Esophagus muscularis mucosa (tissue), 4 donors: ENCODE results near the gene ANKRD11. TPM values are rescaled to one million over a fixed set of nuclear protein-coding genes. Genes with fewer than 3 reads are reported as not detected.
"Not testable (repeated sequence)": the region's sequence is repeated elsewhere in the genome, so short reads cannot be mapped to it uniquely, and the experiment has no call there.

Source experiments
- DNase-seq: peaks from one replicate; pipeline ENCODE4 v3.0.0-alpha.2; 2017; ENCODE audit errors: extremely low spot score
- H3K27ac ChIP-seq, 4 donors: fragments of 200-600 bp; sonication (generic); replicated peaks in 1 of 4; 1 replicate in 3 of 4; 2 replicates in 1 of 4; pipeline ENCODE4 v1.5.1; 2016 to 2019; ENCODE audit warnings: mild to moderate bottlenecking in 1 of 4
- H3K27me3 ChIP-seq, 4 donors: fragments of 200-600 bp; sonication (generic); one replicate each; pipeline versions ENCODE4 v1.5.1 to v1.6.0; 2016 to 2019
- H3K36me3 ChIP-seq, 4 donors: fragments of 200-600 bp; sonication (generic); one replicate each; pipeline ENCODE4 v1.5.1; 2016 to 2019
- H3K4me1 ChIP-seq, 4 donors: fragments of 200-600 bp; sonication (generic); one replicate each; pipeline ENCODE4 v1.5.1; 2016 to 2019
- H3K4me3 ChIP-seq, 4 donors: fragments of 200-600 bp; sonication (generic); 1 replicate in 2 of 4; 2 replicates in 2 of 4; pipeline ENCODE4 v1.5.1; 2016 to 2019; ENCODE audit warnings: mild to moderate bottlenecking in 4 of 4, moderate library complexity in 1 of 4
- H3K9me3 ChIP-seq, 4 donors: fragments of 200-600 bp; sonication (generic); 1 replicate in 3 of 4; 2 replicates in 1 of 4; pipeline ENCODE4 v1.5.1; 2016 to 2019
- EP300 ChIP-seq: sonication (generic); formaldehyde crosslinking; IDR thresholded peaks from one replicate; pipeline ENCODE4 v1.6.1; 2017; ENCODE audit warnings: antibody characterized with exemption
- POLR2A ChIP-seq: fragments of 450-650 bp; IDR thresholded peaks from one replicate; pipeline ENCODE4 v1.6.1; 2017; ENCODE audit warnings: antibody characterized with exemption, moderate library complexity, mild to moderate bottlenecking, low read depth
- POLR2AphosphoS5 ChIP-seq, 2 donors: sonication (generic); formaldehyde crosslinking; IDR thresholded peaks; one replicate each; pipeline ENCODE4 v1.6.1; 2017; ENCODE audit warnings: antibody characterized with exemption in 2 of 2
- WGBS: methylation state at CpG from one replicate; pipeline ENCODE4 v1.1.5; 2018; 5-methylcytosine and 5-hydroxymethylcytosine counted together
- intact Hi-C: fragments of 100-400 bp; cut with DNase I; formaldehyde crosslinking; loops from one replicate; pipeline ENCODE4 v1.15.1; 2023
- total RNA-seq, 4 donors: library from RNA; depleted of rRNA; stranded (reverse); fragments of >200 nt; gene quantifications; one replicate each; pipeline versions ENCODE4 v1.1.0 to v1.2.1, GENCODE V29; 2016
- TF ChIP-seq, protein P1 (sequence below), 3 experiments: fragments of 200-600 bp in 2 of 3; fragments of 450-650 bp in 1 of 3; sonication (generic) in 2 of 3; IDR thresholded peaks; one replicate each; pipeline ENCODE4 v1.5.1; 2017 to 2019; ENCODE audit warnings: antibody characterized with exemption in 3 of 3, mild to moderate bottlenecking in 2 of 3, moderate library complexity in 1 of 3

ANKRD11 gene
- total RNA-seq, 4 donors from 2014 or later, result 60.8 to 119 (median 105) TPM

DNA sequence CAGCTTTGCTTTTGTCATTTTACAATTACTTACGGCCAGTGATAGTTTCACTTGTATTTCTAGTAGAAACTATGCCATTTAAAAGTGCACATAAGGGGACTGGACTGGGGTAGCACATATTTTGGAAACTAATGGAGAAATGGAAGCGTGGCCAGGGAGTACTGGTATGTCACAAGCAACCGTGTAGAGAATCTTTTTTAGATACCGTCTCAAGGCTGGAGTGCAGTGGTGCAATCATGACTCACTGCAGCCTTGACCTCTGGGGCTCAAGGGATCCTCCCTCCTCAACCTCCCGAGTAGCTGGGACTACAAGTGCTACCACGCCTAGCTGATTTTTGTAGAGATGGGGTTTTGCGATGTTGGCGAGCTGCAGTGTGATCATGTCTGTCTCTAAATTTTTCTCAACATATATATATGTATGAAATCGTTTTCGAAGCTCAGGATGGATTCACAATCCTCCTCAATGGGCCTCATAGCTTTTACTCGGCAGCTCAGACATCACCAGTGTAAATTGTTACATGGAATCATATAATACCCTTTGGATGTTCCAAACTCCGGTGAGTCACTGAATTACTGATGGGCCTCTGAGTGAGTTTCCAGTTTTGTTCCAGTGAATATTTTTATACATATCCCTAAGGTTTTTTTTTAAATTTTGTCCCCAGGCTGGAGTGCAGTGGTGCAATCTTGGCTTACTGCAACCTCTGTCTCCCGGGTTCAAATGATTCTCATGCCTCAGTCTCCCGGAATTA lies 221.2 kb downstream of the ANKRD11 start:
- Histone ChIP-seq H3K36me3 (peaks cover 50 to 93% (median 82%) of the 10 kb centered on the region in 4 donors), H3K4me1 (no peaks in the 10 kb centered on the region), H3K4me3 (no peak overlapping the region), H3K9me3 (no peaks in the 10 kb centered on the region), H3K27me3 (no peaks in the 10 kb centered on the region), H3K27ac (peak overlapping the region; percentile 12 to 68 (median 30))
- intact Hi-C loops, result no loop called here
- DNase-seq, result no peak
- TF ChIP-seq POLR2A (no peak), EP300 (no peak), POLR2AphosphoS5 (IDR thresholded peaks at IDR 0.05) (no peak)
- TF ChIP-seq, protein P1, sequence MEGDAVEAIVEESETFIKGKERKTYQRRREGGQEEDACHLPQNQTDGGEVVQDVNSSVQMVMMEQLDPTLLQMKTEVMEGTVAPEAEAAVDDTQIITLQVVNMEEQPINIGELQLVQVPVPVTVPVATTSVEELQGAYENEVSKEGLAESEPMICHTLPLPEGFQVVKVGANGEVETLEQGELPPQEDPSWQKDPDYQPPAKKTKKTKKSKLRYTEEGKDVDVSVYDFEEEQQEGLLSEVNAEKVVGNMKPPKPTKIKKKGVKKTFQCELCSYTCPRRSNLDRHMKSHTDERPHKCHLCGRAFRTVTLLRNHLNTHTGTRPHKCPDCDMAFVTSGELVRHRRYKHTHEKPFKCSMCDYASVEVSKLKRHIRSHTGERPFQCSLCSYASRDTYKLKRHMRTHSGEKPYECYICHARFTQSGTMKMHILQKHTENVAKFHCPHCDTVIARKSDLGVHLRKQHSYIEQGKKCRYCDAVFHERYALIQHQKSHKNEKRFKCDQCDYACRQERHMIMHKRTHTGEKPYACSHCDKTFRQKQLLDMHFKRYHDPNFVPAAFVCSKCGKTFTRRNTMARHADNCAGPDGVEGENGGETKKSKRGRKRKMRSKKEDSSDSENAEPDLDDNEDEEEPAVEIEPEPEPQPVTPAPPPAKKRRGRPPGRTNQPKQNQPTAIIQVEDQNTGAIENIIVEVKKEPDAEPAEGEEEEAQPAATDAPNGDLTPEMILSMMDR (IDR thresholded peaks at IDR 0.05), result no peak
- WGBS, result 89% methylated on average over 14 of the region's 14 CpGs

DNA sequence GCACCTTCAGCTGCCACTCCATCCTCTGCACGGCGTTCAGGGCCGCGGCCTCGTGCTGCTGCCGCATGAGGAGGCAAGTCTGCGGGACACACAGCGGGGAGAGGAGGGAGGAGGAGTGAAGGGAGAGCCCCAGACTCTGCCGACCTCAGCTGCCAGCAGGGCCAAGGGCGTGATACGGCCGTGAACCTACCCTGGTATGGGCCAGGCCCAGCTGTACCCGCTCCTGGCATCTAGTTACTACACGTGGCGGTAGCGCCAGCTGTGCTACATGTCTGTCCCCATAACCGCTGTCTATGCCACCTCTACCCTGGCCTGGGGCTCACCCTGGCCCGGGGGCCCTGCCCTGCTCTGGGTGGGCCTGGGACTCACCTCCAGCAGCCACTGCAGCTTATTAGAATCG lies 221.8 kb downstream of the ANKRD11 start:
- Histone ChIP-seq H3K4me1 (no peaks in the 10 kb centered on the region), H3K36me3 (peaks cover 44 to 88% (median 76%) of the 10 kb centered on the region in 4 donors), H3K4me3 (no peak overlapping the region), H3K27ac (peak overlapping the region; percentile 12 to 68 (median 30)), H3K9me3 (no peaks in the 10 kb centered on the region), H3K27me3 (no peaks in the 10 kb centered on the region)
- intact Hi-C loops, result no loop called here
- no peak for DNase-seq
- TF ChIP-seq EP300, result no peak
- no peak for TF ChIP-seq POLR2AphosphoS5 (IDR thresholded peaks at IDR 0.05)
- no peak for TF ChIP-seq POLR2A
- TF ChIP-seq, protein P1 (IDR thresholded peaks at IDR 0.05), result no peak
- 94% methylated on average over 16 of the region's 19 CpGs for WGBS

DNA sequence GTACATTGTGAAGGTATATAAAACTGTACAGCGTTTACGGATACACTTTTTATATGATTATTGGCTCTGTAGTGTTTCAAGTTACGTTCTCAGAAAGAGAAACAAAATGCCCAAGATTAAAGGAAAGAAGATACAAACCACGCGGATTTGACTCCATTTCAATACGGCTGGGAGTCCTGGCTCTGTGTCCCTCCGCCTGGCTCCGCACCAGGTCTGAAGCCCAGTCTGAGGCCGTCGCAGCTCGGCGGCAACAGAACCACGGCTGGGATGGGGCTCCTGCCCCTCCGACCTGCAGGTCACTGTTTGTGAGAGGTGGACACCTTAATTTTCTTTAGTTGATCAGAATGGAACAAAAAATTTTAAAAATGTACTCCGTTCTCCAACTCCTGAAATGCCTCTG lies 222.6 kb downstream of the ANKRD11 start:
- H3K9me3 ChIP-seq, intact Hi-C loops, DNase-seq, H3K4me1 ChIP-seq, H3K27me3 ChIP-seq, H3K4me3 ChIP-seq, H3K27ac ChIP-seq: not testable (repeated sequence)
- peaks cover 36 to 79% (median 68%) of the 10 kb centered on the region in 4 donors for H3K36me3 ChIP-seq
- 86% methylated on average over 13 of the region's 15 CpGs for WGBS

DNA sequence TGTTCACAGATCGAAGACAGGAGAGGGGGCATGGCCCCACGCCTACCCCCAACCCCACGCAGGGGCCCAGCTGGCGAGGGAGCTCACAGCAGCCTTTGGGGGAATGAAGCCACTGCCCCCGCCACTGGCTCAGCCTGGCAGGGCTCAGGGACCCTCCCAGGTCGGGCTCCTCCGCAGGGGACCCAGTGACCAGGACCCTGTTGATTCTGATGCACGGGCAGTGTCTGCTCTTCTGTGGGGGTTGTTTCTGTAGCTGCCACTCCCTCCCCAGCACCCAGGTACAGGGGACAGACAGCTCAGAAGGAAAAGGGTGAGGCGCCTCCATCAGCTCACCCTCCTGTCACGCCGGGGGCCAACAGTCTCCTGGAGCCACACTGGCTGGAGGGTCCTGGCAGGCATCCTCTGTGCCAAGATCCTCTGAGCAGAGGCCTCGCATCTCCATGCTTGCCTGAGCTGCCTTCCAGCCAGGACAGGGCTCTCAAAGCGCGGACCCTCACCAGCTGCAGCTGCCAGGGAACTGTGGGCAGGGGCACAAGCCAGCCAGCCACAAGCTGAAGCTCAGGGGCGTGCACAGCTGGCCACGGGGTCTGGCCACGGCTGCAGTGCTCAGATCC lies 223.7 kb downstream of the ANKRD11 start:
- no peaks in the 10 kb centered on the region for H3K27me3 ChIP-seq
- DNase-seq, result no peak
- intact Hi-C loops, result no loop called here
- WGBS, result 84% methylated on average over 11 of the region's 17 CpGs
- H3K4me3 ChIP-seq, result no peak overlapping the region
- H3K4me1 ChIP-seq, result no peaks in the 10 kb centered on the region
- TF ChIP-seq POLR2A (no peak), POLR2AphosphoS5 (IDR thresholded peaks at IDR 0.05) (no peak), EP300 (no peak)
- TF ChIP-seq, protein P1 (IDR thresholded peaks at IDR 0.05), result no peak
- H3K9me3 ChIP-seq, result no peaks in the 10 kb centered on the region
- H3K36me3 ChIP-seq, result peaks cover 34 to 69% (median 59%) of the 10 kb centered on the region in 4 donors
- H3K27ac ChIP-seq, result no peak overlapping the region

DNA sequence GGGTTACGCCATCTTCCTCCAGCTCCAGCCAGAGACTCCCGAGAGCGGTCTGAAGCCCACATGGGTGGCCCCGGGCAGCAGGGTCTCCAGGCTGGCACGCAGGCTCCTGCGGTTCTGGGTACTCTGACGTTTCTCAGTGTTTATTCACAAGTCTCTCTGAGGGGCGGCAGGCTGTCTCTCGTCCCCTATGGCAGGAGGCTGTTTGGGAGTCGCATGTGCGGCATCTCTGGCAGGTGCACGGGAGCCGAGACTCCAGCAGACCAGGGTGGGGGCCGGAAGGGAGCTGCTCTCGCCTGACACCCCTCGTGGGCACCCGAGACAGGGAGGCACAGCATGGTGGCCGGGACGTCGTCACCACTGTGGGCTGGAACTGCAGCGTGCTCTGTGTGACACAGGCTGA lies 224.7 kb downstream of the ANKRD11 start:
- no peak for TF ChIP-seq EP300
- TF ChIP-seq POLR2AphosphoS5 (IDR thresholded peaks at IDR 0.05), result no peak
- no peak for TF ChIP-seq POLR2A
- TF ChIP-seq, protein P1 (IDR thresholded peaks at IDR 0.05), result no peak
- Histone ChIP-seq H3K27me3 (no peaks in the 10 kb centered on the region), H3K36me3 (peaks cover 28 to 59% (median 50%) of the 10 kb centered on the region in 4 donors), H3K9me3 (no peaks in the 10 kb centered on the region), H3K27ac (no peak overlapping the region), H3K4me1 (no peaks in the 10 kb centered on the region), H3K4me3 (no peak overlapping the region)
- 93% methylated on average over 15 of the region's 21 CpGs for WGBS
- DNase-seq, result no peak
- intact Hi-C loops, result no loop called here
